NCI-H446 (cell line): ENCODE measurements around the gene NPSR1.
"Not testable (repeated sequence)": the region's sequence is repeated elsewhere in the genome, so short reads cannot be mapped to it uniquely, and the experiment has no call there.

ENCODE experiments used
- DNase-seq, 2 experiments: peaks; one replicate each; lab custom pipeline; 2025; lab: John Stamatoyannopoulos, UW

Gene NPSR1

GRCh38 chr7:34870041-34870440 lies 212.0 kb downstream of the NPSR1 start:
- DNase-seq, result not testable (repeated sequence)

- DNase-seq, result not testable (repeated sequence)
These were observed 216.3 kb downstream of the NPSR1 start for GRCh38 chr7:34874329-34874728.

GRCh38 chr7:34875481-34875880 lies 217.5 kb downstream of the NPSR1 start:
- no peak for DNase-seq

- not testable (repeated sequence) for DNase-seq
These were observed 221.1 kb downstream of the NPSR1 start for GRCh38 chr7:34878944-34879735.

GRCh38 chr7:34879871-34880270 lies 221.9 kb downstream of the NPSR1 start:
- DNase-seq, result no peak

GRCh38 chr7:34883855-34884254 lies 225.8 kb downstream of the NPSR1 start:
- not testable (repeated sequence) for DNase-seq

GRCh38 chr7:34886856-34887255 lies 228.8 kb downstream of the NPSR1 start:
- no peak for DNase-seq

- no peak for DNase-seq
These were observed 231.9 kb downstream of the NPSR1 start for GRCh38 chr7:34889951-34890350.

GRCh38 chr7:34895202-34895601 lies 237.2 kb downstream of the NPSR1 start:
- no peak for DNase-seq
